ENCODE data around the gene CAPN2.
A peak's percentile ranks its signal among the peaks of the same experiment; 100 is the strongest.

Gene CAPN2

DNA sequence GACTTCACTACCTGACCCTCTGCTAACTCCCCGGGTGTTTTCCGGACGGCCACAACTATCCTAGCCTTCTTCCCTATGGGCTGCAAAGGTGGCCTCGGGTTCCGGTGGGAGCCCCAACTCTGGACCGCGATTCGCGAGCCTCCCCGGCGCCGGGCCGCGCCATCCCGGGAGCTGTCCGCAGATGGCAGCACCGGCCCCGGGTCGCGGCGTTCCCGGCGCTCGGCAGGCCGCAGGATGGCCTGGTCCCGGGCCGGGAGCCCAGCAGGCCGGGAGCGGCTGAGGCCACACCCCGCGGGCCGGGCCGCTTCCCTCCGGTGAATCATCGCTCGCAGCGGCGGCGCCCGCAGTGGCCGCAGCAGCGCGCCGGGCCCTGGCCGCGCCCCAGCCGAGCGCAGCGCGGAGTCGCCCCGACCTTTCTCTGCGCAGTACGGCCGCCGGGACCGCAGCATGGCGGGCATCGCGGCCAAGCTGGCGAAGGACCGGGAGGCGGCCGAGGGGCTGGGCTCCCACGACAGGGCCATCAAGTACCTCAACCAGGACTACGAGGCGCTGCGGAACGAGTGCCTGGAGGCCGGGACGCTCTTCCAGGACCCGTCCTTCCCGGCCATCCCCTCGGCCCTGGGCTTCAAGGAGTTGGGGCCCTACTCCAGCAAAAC, at the start of gene CAPN2:
Gene CAPN2, plus strand, starts transcription at position 346 of the 656 bp plus-strand sequence. Its CDS starts 102 bp downstream, at position 448.
- peak; percentile 67; the same call in 1 of the 2 replicates for TF ChIP-seq ZC3H10 (CRISPR knock-in tag; IDR thresholded peaks at IDR 0.05)
- TF ChIP-seq, protein P1, sequence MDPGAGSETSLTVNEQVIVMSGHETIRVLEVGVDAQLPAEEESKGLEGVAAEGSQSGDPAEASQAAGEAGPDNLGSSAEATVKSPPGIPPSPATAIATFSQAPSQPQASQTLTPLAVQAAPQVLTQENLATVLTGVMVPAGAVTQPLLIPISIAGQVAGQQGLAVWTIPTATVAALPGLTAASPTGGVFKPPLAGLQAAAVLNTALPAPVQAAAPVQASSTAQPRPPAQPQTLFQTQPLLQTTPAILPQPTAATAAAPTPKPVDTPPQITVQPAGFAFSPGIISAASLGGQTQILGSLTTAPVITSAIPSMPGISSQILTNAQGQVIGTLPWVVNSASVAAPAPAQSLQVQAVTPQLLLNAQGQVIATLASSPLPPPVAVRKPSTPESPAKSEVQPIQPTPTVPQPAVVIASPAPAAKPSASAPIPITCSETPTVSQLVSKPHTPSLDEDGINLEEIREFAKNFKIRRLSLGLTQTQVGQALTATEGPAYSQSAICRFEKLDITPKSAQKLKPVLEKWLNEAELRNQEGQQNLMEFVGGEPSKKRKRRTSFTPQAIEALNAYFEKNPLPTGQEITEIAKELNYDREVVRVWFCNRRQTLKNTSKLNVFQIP (CRISPR knock-in tag; IDR thresholded peaks at IDR 0.05; ENCODE audit: borderline replicate concordance, low read depth) = peak; percentile 36; the same call in 1 of the 2 replicates
- TF ChIP-seq ARNTL (CRISPR knock-in tag; IDR thresholded peaks at IDR 0.05; ENCODE audit: borderline replicate concordance, low read depth) = no peak
- peak; percentile 70 for ATAC-seq

DNA sequence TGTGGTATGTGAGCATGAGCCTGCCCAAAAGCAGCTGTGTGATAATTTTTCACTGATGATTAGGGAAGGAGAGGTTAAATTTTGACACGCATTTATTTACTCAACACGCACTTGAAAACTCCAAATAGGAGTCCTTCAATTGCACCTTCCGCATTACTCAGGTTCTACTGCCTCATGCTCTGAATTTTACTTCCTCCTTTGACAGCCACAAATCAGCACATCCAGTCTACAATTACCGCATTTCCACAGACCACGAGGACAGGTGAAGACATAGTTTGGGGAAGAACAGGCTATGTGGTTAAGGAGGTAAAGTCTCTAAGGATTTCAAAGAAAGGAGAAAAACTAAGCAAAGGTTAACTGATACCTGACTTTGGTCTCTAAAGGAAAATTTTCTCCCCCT, 49.4 kb upstream of the CAPN2 start:
- TF ChIP-seq, protein P2, sequence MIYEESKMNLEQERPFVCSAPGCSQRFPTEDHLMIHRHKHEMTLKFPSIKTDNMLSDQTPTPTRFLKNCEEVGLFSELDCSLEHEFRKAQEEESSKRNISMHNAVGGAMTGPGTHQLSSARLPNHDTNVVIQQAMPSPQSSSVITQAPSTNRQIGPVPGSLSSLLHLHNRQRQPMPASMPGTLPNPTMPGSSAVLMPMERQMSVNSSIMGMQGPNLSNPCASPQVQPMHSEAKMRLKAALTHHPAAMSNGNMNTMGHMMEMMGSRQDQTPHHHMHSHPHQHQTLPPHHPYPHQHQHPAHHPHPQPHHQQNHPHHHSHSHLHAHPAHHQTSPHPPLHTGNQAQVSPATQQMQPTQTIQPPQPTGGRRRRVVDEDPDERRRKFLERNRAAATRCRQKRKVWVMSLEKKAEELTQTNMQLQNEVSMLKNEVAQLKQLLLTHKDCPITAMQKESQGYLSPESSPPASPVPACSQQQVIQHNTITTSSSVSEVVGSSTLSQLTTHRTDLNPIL (CRISPR knock-in tag; IDR thresholded peaks at IDR 0.05; ENCODE audit: low read depth) = no peak
- TF ChIP-seq, protein P3, sequence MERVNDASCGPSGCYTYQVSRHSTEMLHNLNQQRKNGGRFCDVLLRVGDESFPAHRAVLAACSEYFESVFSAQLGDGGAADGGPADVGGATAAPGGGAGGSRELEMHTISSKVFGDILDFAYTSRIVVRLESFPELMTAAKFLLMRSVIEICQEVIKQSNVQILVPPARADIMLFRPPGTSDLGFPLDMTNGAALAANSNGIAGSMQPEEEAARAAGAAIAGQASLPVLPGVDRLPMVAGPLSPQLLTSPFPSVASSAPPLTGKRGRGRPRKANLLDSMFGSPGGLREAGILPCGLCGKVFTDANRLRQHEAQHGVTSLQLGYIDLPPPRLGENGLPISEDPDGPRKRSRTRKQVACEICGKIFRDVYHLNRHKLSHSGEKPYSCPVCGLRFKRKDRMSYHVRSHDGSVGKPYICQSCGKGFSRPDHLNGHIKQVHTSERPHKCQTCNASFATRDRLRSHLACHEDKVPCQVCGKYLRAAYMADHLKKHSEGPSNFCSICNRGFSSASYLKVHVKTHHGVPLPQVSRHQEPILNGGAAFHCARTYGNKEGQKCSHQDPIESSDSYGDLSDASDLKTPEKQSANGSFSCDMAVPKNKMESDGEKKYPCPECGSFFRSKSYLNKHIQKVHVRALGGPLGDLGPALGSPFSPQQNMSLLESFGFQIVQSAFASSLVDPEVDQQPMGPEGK (CRISPR knock-in tag; IDR thresholded peaks at IDR 0.05; ENCODE audit: borderline replicate concordance) = no peak
- TF ChIP-seq ZC3H10 (CRISPR knock-in tag; IDR thresholded peaks at IDR 0.05) (no peak), OSR1 (CRISPR knock-in tag; IDR thresholded peaks at IDR 0.05) (no peak), ESRRG (CRISPR knock-in tag; IDR thresholded peaks at IDR 0.05) (no peak), PPARA (CRISPR knock-in tag; IDR thresholded peaks at IDR 0.05; ENCODE audit: borderline replicate concordance) (no peak), TCF4 (CRISPR knock-in tag; IDR thresholded peaks at IDR 0.05; ENCODE audit: borderline replicate concordance) (no peak), ISL1 (CRISPR knock-in tag; IDR thresholded peaks at IDR 0.05) (no peak), ARNTL (CRISPR knock-in tag; IDR thresholded peaks at IDR 0.05; ENCODE audit: borderline replicate concordance, low read depth) (no peak), ZNF70 (CRISPR knock-in tag; IDR thresholded peaks at IDR 0.05) (no peak), CSDC2 (CRISPR knock-in tag; IDR thresholded peaks at IDR 0.05) (no peak), ZFP30 (CRISPR knock-in tag; IDR thresholded peaks at IDR 0.05) (no peak), SNAI2 (CRISPR knock-in tag; IDR thresholded peaks at IDR 0.05) (no peak), TOX (CRISPR knock-in tag; IDR thresholded peaks at IDR 0.05; ENCODE audit: borderline replicate concordance) (no peak), RARB (CRISPR knock-in tag; IDR thresholded peaks at IDR 0.05) (no peak), ZNF565 (CRISPR knock-in tag; conservative IDR thresholded peaks at IDR 0.05; ENCODE audit: low read depth) (no peak)
- TF ChIP-seq, protein P4, sequence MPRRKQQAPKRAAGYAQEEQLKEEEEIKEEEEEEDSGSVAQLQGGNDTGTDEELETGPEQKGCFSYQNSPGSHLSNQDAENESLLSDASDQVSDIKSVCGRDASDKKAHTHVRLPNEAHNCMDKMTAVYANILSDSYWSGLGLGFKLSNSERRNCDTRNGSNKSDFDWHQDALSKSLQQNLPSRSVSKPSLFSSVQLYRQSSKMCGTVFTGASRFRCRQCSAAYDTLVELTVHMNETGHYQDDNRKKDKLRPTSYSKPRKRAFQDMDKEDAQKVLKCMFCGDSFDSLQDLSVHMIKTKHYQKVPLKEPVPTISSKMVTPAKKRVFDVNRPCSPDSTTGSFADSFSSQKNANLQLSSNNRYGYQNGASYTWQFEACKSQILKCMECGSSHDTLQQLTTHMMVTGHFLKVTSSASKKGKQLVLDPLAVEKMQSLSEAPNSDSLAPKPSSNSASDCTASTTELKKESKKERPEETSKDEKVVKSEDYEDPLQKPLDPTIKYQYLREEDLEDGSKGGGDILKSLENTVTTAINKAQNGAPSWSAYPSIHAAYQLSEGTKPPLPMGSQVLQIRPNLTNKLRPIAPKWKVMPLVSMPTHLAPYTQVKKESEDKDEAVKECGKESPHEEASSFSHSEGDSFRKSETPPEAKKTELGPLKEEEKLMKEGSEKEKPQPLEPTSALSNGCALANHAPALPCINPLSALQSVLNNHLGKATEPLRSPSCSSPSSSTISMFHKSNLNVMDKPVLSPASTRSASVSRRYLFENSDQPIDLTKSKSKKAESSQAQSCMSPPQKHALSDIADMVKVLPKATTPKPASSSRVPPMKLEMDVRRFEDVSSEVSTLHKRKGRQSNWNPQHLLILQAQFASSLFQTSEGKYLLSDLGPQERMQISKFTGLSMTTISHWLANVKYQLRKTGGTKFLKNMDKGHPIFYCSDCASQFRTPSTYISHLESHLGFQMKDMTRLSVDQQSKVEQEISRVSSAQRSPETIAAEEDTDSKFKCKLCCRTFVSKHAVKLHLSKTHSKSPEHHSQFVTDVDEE (CRISPR knock-in tag; IDR thresholded peaks at IDR 0.05) = no peak
- TF ChIP-seq, protein P1 (CRISPR knock-in tag; IDR thresholded peaks at IDR 0.05; ENCODE audit: borderline replicate concordance, low read depth) = no peak
- ATAC-seq = no peak

DNA sequence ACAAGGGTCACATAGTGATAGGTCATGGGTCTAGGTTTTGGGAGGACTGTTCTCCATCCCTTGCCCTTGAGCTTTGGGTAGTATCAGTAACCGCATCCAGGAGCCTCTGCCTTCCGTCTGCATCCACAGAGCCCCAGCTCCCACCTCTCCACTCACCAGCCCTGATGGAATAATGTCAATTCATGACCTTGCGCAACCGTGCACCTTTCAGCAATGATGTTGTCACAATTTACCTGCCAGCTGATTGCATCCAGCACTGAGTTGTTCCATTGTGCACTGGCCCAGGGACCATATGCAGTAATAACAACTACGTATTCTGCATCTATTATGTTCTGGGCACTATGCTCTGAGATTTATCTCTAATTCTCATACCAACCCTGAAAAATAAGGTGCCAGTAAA, 48.2 kb upstream of the CAPN2 start:
- ATAC-seq = no peak
- no peak for TF ChIP-seq TOX (CRISPR knock-in tag; IDR thresholded peaks at IDR 0.05; ENCODE audit: borderline replicate concordance)
- no peak for TF ChIP-seq PPARA (CRISPR knock-in tag; IDR thresholded peaks at IDR 0.05; ENCODE audit: borderline replicate concordance)
- TF ChIP-seq ISL1 (CRISPR knock-in tag; IDR thresholded peaks at IDR 0.05) = no peak
- no peak for TF ChIP-seq TCF4 (CRISPR knock-in tag; IDR thresholded peaks at IDR 0.05; ENCODE audit: borderline replicate concordance)
- TF ChIP-seq GLIS3 (CRISPR knock-in tag; IDR thresholded peaks at IDR 0.05) = no peak
- TF ChIP-seq ARNTL (CRISPR knock-in tag; IDR thresholded peaks at IDR 0.05; ENCODE audit: borderline replicate concordance, low read depth) = no peak
- TF ChIP-seq ZFP30 (CRISPR knock-in tag; IDR thresholded peaks at IDR 0.05) = no peak
- TF ChIP-seq ESRRG (CRISPR knock-in tag; IDR thresholded peaks at IDR 0.05) = no peak
- TF ChIP-seq, protein P1 (CRISPR knock-in tag; IDR thresholded peaks at IDR 0.05; ENCODE audit: borderline replicate concordance, low read depth) = no peak
- no peak for TF ChIP-seq RARB (CRISPR knock-in tag; IDR thresholded peaks at IDR 0.05)
- TF ChIP-seq, protein P3 (CRISPR knock-in tag; IDR thresholded peaks at IDR 0.05; ENCODE audit: borderline replicate concordance) = no peak
- TF ChIP-seq, protein P5, sequence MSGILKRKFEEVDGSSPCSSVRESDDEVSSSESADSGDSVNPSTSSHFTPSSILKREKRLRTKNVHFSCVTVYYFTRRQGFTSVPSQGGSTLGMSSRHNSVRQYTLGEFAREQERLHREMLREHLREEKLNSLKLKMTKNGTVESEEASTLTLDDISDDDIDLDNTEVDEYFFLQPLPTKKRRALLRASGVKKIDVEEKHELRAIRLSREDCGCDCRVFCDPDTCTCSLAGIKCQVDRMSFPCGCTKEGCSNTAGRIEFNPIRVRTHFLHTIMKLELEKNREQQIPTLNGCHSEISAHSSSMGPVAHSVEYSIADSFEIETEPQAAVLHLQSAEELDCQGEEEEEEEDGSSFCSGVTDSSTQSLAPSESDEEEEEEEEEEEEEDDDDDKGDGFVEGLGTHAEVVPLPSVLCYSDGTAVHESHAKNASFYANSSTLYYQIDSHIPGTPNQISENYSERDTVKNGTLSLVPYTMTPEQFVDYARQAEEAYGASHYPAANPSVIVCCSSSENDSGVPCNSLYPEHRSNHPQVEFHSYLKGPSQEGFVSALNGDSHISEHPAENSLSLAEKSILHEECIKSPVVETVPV (CRISPR knock-in tag; IDR thresholded peaks at IDR 0.05) = no peak
- TF ChIP-seq SNAI2 (CRISPR knock-in tag; IDR thresholded peaks at IDR 0.05) = no peak

All from SK-N-SH treated with all-trans-retinoic acid at 6 μM for 48 hours (cell line).